Non-pigmented ciliary epithelial cell (primary cell): ENCODE results near the gene TEKTIP1.
"Not testable (repeated sequence)": the region's sequence is repeated elsewhere in the genome, so short reads cannot be mapped to it uniquely, and the experiment has no call there.

ENCODE experiments used
- DNase-seq: peaks from one replicate; pipeline ENCODE4 v3.0.0-alpha.2; 2010; ENCODE audit warnings: low read depth

TEKTIP1 gene

DNA sequence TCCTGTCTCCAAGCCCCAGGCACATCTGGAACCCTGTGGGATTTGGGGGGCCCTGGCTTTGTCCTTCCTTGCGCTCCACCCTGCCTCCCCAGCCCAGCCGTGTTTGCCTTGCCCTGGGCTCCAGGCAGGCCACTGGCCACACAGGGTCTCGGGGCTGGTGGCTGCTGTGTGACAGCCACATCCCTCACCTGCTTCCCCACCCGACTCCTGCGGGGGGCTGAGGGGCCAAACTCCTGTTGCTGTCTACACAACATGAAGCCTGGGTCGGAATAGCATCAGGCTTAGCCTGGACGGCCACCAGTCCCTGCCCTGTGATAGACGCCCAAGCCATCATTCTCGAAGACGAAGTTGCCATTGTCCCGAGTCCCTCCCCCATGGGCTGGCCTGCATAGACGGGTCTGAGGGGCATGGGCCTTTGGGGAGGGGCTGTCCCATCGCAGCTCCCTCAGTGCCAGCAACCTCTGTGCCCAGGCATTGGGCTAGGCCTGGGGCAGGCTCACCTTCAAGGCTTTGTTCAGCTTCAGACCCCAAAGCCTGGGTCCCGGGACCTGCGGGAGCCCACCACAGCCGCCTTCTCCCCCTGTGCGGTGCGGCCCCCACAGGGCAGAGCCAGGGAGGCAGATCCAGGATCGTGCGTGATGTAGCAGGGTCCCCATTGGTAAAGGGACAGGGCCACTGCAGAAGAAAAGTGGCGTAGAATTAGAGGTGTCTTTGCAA lies 15.5 kb upstream of the TEKTIP1 start:
- DNase-seq, result no peak

DNA sequence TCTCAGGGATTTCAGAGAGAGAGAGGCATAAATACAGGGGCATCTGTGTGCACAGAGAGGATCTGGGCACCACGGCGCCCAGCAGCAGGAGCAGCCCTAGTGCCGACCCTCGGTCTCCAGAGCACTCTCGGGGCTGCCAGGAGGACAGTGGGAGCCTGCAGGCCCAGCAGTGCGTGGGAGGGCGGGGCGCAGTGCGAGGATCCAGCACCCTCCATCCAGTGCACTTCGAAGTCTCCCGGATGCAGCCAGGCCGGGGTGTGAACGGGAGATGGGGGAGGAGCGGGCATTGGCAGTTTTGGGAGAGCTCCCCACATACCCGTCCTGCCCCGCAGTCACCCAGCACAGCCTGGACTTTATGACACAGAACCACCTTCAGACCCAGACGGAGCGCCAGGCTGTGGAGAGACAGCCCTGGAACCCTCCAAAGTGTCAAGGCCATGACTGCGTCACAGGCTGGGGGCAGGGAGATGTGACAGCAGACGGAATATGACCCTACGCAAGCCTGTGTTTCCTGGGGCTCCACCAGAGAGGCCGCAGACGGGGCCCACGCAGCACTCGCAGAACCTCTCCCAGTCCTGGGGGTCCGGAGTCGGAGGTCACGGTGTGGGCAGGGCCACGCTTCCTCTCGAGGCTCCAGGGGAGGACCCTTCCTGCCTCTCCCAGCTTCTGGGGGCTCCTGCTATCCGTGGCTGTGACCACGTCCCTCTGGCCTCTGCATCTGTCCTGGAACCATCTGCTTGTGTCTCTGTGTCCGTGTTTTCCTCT lies 14.7 kb upstream of the TEKTIP1 start:
- DNase-seq, result no peak

DNA sequence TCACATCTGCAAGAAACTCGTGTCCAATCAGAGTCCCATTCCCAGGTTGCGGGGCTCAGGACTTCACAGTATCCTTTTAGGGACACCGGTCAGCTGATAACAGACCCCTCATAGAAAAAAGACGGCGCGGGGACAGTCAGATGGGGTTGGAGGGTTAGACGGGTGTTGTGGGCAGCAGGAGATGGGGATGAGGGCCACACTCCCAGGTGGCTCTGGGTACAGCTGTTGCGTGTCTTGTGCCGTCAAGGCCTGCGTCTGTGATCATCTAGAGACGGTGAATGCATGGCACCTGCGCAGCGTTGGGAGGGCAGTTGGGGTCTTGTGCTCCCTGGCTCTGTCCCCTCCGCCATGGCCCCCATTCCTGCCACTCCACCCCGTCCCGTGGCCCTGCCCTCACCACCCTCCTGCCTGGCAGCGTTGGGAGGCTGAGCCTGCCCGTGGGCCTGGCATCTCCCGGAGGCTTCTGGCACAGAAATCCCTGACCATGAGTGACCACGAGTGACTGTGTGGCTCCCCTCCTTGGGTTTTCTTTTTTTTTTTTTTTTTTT lies 14.0 kb upstream of the TEKTIP1 start:
- no peak for DNase-seq

DNA sequence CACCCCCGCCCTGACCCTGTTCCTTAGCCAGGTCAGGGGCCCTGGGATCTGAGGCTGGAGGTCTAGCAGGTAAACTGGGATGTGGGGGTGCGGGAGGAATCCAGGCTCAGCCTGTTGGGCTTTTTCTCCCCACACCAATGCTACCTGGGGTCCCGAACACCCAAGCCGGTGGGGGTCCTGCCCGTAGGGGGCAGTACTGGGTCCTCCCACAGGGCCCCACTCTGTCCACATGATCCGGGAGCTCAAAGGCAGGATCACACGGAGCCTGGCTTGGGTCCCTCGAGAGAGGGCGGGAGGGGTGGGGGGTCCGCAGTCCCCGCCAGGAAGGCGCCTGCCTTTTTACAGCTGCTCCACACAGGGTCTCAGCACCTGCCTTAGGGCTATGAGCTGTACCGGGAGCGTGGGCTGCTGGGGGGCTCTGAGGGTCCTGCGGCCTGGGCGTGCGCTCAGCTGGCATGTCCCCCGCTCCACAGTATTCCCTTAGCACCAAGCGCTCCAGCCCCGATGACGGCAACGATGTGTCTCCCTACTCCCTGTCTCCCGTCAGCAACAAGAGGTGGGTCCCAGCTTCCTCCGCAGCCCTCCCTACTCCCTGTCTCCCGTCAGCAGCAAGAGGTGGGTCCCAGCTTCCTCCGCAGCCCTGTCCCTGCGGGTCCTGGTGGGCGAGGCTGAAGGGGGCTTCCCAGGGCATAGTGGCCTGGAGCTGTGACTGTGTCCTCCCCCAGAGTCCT lies 12.3 kb upstream of the TEKTIP1 start:
- DNase-seq, result no peak

DNA sequence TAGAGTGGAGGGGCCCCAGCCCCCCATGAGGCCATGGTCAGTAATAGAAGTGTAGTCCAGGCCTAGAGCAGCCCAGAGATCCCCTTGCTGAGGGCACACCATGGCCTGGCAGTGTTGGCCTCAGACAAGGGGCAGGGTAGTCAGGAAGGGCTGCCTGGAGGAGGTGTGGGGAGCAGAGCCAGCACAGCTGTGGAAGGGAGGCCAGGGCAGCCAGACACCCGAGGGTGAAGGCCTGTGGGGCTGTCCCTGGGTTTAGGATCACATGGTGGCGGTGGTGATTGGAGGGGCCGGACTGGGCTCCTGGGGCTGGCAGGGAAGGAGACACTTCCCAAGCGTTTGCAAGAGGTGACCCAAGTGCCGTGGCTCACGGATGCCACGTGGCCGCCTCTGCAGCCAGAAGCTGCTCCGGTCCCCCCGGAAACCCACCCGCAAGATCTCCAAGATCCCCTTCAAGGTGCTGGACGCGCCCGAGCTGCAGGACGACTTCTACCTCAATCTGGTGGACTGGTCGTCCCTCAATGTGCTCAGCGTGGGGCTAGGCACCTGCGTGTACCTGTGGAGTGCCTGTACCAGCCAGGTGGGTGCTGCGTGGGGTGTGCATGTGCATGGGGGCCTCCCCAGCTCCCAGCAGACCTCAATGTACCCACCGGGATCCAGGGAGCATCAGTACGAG lies 11.6 kb upstream of the TEKTIP1 start:
- no peak for DNase-seq

DNA sequence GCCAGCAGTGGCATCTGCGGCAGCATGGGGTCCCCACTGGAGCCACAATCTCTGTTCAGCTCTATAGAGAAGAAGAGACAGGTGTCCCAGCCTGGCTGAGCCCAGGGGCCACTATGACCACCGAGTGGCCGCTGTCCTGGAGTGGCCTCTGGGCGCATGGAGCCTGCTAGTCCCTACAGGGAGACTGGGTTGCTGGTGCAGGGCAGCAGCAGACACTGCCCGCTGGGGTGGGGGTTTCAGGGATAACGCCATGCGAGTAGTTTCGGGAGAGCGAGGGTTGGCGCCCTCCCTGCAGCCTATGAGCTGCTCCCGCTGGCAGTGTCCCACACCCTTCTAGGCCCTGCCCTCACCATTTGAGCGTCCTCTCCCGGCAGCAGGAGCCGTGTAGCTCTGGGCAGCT lies 10.9 kb upstream of the TEKTIP1 start:
- no peak for DNase-seq

DNA sequence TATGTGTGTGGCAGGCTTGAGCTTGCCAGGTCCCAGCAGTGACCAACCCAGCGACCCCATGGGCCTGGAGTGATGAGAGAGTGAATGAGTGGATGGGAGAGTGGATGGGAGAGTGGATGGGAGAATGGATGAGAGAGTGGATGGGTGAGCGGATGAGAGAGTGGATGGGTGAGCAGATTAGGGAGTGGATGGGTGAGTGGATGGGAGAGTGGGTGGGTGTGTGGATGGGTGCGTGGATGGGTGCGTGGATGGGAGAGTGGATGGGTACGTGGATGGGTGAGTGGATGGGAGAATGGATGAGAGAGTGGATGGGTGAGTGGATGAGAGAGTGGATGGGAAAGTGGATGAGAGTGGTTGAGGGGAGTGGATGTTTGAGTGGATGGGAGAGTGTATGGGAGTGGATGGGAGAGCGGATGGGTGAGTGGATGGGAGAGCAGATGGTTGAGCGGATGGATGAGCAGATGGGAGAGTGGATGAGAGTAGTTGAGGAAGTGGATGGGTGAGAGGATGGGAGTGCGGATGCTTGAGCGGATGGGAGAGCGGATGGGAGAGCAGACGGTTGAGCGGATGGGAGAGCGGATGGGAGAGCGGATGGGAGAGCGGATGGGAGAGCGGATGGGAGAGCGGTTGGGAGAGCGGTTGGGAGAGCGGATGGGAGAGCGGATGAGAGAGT lies 10.3 kb upstream of the TEKTIP1 start:
- DNase-seq, result no peak

DNA sequence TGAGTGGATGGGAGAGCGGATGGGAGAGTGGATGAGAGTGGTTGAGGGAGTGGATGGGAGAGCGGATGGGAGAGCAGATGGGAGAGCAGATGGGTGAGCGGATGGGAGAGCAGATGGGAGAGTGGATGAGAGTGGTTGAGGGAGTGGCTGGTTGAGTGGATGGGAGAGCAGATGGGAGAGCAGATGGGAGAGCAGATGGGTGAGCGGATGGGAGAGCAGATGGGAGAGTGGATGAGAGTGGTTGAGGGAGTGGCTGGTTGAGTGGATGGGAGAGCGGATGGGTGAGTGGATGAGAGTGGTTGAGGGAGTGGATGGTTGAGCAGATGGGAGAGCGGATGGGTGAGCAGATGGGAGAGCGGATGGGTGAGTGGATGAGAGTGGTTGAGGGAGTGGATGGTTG lies 9.7 kb upstream of the TEKTIP1 start:
- DNase-seq, result not testable (repeated sequence)

DNA sequence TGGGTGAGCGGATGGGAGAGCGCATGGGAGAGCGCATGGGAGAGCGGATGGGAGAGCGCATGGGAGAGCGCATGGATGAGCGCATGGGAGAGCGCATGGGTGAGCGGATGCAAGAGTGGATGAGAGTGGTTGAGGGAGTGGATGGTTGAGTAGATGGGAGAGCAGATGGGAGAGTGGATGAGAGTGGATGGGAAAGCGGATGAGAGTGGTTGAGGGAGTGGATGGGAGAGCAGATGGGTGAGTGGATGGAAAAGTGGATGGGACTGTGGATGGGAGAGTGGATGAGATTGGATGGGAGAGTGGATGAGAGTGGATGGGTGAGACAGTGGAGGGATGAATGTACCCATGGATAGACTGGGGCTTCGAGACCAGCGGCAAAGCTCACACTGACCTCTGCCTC lies 8.6 kb upstream of the TEKTIP1 start:
- no peak for DNase-seq

DNA sequence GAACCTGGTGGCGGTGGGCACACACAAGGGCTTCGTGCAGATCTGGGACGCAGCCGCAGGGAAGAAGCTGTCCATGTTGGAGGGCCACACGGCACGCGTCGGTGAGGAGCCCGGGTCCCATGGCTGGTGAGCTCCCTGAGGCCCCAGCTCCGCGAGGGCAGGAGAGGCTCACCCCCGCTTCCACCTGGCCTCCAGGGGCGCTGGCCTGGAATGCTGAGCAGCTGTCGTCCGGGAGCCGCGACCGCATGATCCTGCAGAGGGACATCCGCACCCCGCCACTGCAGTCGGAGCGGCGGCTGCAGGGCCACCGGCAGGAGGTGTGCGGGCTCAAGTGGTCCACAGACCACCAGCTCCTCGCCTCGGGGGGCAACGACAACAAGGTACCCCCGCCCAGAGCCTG lies 7.3 kb upstream of the TEKTIP1 start:
- DNase-seq, result no peak

DNA sequence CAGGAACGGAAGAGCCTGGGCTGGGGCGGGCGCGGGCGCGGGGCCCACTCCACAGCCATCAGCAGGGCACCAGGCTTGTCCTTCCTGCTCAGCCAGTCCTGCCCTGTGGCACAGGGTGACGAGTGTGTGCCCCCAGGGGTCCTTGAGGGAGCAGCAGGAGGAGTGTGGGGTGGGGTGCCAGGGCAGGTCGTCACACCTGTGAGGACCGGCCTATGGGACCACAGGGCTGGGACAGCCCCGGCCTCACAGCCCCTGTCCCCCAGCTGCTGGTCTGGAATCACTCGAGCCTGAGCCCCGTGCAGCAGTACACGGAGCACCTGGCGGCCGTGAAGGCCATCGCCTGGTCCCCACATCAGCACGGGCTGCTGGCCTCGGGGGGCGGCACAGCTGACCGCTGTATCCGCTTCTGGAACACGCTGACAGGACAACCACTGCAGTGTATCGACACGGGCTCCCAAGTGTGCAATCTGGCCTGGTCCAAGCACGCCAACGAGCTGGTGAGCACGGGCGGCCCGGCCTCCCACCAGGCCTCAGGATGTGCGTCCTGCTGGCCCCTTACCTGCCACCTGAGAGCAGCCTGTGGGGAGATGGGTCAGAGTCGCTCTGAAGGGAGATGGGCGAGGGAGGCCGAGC lies 6.7 kb upstream of the TEKTIP1 start:
- DNase-seq, result no peak

DNA sequence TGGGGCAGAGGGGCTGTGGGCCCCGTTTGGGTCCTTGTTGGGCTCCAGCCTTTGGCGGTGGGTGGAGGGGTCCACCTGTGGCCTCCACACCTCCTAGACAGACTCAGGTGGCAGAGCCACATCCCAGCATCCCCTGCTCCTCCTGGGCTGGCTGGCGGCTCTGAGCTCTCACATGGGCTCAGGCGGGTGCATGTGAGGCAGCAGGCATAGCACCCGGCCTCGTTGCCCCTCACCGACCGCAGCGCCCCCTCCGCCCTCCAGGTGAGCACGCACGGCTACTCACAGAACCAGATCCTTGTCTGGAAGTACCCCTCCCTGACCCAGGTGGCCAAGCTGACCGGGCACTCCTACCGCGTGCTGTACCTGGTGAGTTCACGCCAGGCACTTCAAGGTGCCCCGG lies 5.9 kb upstream of the TEKTIP1 start:
- no peak for DNase-seq

DNA sequence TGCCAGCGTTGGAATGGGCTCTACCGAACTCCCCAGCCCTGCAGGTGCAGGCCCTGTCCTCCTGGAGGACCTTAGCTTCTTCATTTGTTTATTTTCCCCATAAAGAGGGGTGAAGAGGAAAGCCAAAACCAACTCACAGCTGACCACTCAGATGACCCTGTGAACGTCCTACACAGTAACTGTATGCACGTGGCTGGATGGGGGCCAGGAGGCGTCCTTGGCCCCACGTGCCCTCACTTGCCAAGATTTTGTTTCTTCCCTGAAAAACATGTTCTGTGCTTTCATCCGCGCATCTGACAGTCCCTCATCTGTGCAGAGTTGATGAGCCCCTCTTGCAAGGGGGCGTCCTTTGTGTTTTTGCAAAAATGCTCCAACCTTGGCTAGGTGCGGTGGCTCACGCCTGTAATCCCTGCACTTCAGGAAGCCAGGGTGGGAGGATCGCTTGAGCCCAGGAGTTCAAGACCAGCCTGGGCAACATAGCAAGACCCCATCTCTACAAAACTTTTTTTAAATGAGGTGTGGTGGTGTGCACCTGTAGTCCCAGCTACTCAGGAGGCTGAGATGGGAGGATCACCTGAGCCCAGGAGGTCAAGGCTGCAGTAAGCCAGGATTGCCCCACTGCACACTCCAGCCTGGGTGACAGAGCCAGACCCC lies 5.3 kb upstream of the TEKTIP1 start:
- DNase-seq, result no peak

DNA sequence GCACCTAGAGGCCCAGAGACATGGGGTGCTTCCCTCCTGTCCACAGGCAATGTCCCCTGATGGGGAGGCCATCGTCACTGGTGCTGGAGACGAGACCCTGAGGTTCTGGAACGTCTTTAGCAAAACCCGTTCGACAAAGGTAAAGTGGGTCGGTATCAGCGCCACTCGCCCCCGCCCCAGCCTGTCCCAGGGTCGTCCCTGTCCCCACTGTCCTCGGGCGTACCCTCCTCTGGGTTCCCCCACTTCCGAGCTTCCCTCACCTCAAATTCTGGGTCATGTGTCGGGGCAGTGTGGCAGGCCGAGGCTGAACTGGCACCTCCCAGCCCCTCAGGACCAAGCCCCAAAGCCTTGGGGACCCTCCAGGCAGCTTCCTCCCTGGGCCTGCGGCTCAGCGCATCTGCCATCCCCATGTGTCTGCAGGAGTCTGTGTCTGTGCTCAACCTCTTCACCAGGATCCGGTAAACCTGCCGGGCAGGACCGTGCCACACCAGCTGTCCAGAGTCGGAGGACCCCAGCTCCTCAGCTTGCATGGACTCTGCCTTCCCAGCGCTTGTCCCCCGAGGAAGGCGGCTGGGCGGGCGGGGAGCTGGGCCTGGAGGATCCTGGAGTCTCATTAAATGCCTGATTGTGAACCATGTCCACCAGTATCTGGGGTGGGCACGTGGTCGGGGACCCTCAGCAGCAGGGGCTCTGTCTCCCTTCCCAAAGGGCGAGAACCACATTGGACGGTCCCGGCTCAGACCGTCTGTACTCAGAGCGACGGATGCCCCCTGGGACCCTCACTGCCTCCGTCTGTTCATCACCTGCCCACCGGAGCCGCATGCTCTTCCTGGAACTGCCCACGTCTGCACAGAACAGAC lies 4.4 kb upstream of the TEKTIP1 start:
- DNase-seq, result no peak

DNA sequence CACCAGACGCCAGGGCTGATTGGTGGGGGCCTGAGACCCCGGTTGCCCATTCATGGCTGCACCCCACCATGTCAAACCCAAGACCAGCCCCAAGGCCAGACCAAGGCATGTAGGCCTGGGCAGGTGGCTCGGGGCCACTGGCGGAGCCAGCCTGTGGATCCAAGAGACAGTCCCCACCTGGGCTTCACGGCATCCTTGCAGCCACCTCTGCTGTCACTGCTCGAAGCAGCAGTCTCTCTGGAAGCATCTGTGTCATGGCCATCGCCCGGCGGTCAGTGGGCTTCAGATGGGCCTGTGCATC lies 3.8 kb upstream of the TEKTIP1 start:
- no peak for DNase-seq

DNA sequence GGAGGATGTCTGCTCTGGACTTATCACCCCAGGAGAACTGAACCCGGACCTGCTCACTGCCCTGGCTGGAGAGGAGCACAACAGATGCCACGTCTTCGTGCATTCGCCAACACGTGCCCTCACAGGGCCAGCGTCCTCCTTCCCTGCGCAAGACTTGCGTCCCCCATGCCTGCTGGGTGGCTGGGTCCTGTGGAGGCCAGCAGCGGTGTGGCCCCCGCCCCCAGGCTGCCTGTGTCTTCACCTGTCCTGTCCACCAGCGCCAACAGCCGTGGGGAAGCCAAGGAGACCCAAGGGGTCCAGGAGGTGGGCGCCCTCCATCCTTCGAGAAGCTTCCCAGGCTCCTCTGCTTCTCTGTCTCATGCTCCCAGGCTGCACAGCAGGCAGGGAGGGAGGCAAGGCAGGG lies 3.4 kb upstream of the TEKTIP1 start:
- no peak for DNase-seq

DNA sequence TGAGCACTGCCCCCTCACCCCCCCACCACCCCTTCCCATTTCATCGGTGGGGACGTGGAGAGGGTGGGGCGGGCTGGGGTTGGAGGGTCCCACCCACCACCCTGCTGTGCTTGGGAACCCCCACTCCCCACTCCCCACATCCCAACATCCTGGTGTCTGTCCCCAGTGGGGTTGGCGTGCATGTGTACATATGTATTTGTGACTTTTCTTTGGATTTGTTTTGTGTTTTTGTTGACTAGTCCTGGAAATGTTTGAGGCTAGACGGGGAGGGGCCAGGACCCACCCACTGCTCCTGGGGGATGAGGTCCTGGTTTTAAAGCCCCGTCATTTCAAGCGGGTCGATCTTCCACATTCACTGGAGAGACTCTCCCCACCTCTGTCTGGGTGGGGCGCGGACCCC lies 3.0 kb upstream of the TEKTIP1 start:
- DNase-seq, result no peak

DNA sequence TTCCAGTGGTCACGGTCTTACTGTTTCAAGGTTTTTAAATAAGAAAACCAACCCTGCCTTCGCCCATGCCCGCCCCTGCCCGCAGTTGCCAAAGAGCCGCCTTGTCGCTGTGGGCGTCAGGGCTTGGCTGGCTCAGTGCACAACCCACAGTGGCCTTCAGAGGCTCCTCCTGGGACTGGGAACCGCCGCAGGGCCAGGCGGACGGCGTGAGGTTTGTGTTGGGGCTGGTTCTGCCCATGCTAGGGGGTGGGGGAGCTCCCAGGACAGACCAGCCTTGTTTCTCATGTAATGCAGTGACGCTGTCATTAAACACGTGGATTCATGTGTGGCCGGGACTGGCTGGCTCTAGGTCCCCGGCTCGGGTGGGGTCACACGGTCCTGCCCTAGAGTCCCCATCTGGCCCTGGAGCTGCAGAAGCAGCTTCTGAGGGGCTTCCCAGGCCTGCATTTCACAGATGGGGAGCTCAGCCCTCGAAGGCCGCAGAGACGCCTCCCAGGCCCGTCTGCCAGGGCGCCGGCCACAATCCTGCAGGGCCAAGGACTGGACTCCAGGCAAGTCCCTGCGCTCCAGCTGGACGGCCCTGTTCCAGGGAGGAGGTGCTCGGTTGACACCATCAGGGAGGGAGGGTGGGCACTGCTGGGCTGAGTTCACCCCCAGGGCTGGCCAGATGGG lies 2.4 kb upstream of the TEKTIP1 start:
- DNase-seq, result no peak

DNA sequence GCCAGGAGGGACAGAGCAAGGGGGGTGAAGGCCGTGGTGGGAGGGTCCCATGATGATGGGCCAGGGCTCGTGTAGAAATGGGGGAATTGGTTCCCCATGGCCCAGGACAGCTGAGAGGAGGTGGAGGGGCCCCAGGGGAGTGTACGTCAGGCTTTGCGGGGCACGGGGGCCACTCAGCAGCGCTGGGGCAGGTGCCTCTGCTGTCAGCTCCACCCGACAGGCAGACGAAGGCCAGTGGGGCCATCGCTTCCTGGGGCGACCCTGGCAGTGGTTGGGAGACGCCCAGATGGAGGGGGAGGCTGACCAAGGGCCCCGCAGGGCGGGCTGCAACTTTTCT lies 1.9 kb upstream of the TEKTIP1 start:
- DNase-seq, result no peak
